PFSK-1 (cell line): Measurements from ENCODE around the gene SND1.

Source experiments
- FOXP2 ChIP-seq: optimal IDR thresholded peaks from 2 replicates; pipeline ENCODE3; 2011; ENCODE audit warnings: borderline replicate concordance, control low read depth, inconsistent platforms; ENCODE audit not compliant: insufficient read depth; ENCODE audit errors: extremely low read length, extremely low read depth
- POLR2AphosphoS5 ChIP-seq: IDR thresholded peaks from 2 replicates; pipeline ENCODE4 v1.6.1; 2012; ENCODE audit warnings: low read depth, mild to moderate bottlenecking, control low read depth, low read length, moderate library complexity
- REST ChIP-seq, 2 experiments: IDR thresholded peaks; 2 replicates each; pipeline versions ENCODE4 v1.6.1 to v1.8.0; 2011 to 2012; ENCODE audit warnings: low read depth in 2 of 2, low read length in 2 of 2, control low read depth in 1 of 2, inconsistent platforms in 1 of 2, mild to moderate bottlenecking in 1 of 2, moderate library complexity in 1 of 2; ENCODE audit not compliant: insufficient read depth in 1 of 2
- SIN3A ChIP-seq: IDR thresholded peaks from 2 replicates; pipeline ENCODE4 v1.6.1; 2012; ENCODE audit warnings: mild to moderate bottlenecking, low read length, moderate library complexity, borderline replicate concordance; ENCODE audit not compliant: insufficient read depth
- TAF1 ChIP-seq: IDR thresholded peaks from 2 replicates; pipeline ENCODE4 v1.6.1; 2012; ENCODE audit warnings: low read length, control low read depth, borderline replicate concordance; ENCODE audit not compliant: insufficient read depth

- TF ChIP-seq REST (IDR thresholded peaks at IDR 0.05; ENCODE audit: insufficient read depth in 1 of 2, low read depth in 2 of 2, low read length in 2 of 2) (no peak), POLR2AphosphoS5 (no peak), TAF1 (no peak), SIN3A (no peak), FOXP2 (no peak)
These were observed 348.1 kb downstream of the SND1 start for GRCh38 chr7:128000048-128000447.
